Middle frontal gyrus (tissue), 1 donor: ENCODE measurements around the gene TMEM132E.

Source experiments
- DNase-seq: peaks from one replicate; pipeline ENCODE4 v3.0.0-alpha.2; 2015; ENCODE audit warnings: low spot score; ENCODE audit errors: extremely low spot score

Gene TMEM132E

DNA sequence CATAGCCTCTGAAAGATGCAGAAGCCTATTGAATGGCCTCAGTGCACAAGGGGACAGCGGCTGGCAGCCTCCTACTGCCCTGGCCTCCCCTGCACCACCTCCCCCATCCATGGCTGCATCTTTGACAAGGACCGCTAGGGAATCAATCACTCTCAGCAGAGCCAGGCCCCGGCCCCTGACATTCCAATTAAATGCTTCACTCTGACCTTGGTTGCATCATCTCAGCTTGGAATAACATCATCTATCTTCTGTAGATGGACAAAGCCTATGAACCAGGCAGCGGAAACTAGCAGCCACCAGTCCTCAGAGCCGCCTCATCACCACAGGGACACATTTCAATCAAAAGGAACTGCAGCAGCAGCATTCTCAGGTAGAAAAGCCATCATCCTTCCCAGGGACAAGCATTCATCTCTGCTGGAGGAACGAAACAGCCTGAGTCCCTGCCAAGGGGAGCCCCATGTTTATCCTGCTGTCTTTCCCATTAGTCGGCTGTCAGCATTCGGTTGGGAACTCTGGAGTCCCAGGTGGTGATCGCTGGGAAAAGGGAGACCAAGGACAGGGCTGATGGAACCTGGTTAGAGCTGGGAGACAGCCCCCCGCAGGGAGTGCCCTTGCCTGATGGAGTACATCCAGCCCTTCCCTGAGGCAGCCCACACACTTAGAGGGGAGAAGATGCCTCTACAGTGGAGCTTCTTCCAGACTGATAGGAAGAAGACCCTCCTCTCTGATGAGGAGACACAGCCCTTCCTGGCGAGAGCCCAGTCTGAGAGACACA, 11.5 kb upstream of the TMEM132E start:
- DNase-seq, result no peak

DNA sequence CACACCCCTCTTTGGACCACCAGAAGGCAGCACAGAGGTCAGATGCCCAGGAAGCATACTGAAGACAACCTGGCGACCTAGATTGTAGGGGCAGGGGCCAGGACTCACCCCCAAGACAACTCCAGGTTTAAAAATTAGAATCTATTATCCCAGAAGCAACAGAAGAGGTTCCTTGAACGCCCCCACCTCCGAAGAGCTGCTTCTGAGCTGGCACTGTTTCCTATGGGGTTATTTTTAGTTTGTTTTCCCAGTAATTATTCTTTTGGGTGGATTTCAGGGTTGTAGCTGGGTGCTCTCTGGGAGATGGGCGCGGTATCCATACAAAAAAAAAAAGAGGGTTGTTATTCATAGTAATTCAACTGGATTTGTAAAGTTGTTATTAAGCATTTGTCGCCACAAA, 10.4 kb upstream of the TMEM132E start:
- DNase-seq, result no peak

DNA sequence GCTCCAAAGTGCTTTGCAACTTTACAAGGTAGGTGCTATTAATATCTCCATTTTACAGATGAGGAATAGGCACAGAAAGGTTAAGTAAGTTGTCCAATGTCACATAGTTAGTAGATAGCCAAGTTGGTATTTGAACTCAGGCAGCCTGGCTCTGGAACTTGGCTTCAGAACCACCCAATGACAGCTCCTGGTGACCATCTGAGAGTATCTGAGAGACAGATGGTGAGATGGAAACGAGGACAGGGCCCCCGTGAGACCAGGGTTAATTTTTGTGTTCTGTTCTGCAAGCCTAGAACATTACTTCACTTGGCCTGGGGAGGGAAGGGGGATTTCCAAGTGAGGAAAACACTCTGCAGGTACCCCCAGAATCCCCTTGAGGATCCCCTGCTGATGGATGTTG, 9.8 kb upstream of the TMEM132E start:
- no peak for DNase-seq

DNA sequence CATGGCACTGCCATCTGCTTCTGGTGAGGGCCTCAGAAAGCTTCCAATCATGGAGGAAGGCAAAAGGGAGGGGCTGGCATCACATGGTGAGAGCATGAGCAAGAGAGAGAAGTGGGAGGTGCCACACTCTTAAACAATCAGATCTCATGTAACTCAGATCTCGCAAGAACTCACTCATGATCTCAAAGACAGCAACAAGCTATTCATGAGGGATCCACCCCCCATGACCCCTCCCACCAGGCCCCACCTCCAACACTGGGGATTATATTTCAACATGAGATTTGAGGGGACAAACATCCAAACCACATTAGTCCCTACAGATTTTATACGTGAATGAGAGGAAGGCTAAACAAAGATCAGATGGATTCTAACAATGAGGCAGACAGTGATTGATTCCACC, 8.9 kb upstream of the TMEM132E start:
- DNase-seq, result no peak

DNA sequence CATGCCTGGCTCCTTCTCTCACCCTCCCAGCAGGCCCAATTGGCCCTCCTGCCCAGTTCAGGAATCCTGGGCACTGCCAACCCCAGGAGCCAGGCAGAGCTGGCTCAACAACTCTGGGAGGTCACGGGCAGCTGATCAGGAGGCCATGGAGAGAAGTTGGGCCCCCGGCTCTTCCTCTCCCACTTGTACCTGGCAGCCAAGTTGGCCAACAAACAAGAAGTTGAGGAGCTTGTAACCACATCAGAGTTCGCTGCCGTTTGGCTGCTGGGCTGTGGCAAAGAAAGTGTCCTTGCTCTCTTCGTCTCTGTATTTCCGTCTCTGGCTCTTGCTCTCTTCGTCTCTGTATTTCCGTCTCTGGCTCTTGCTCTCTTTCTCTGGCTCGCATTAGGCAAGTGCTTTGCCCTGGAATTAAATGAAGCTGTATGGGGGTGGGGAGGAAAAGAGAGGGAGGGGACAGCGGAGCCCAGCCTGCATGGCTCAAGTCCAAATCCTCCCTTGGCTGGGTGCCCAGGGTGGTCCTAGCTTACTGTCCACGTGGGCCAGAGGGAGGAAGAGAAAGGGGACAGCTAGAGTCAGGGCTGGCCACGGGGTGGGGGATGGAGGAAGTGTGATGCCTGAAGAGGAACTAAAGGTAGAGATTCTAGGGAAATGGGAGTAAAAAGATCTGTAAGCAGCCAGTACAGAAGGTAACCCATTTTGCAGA, 7.8 kb upstream of the TMEM132E start:
- DNase-seq, result no peak

DNA sequence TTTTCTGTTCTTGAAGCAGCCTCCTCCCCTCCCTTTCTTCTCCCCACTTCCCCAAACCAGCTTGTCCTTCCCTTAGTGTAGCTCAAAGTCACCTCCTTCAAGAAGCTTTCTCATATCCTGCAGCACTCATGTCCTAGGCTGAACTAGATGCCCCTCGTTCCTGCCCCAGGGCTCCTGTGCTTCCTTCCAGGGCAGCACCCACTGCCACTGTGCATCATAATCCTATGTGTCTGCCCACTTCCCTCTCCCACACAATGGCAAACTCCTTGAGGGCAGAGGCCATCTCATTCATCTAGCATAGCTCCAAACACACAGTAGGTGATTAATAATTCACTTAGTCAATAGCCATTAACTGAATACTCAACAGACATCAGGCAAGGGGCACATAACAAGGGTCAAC, 6.9 kb upstream of the TMEM132E start:
- no peak for DNase-seq

DNA sequence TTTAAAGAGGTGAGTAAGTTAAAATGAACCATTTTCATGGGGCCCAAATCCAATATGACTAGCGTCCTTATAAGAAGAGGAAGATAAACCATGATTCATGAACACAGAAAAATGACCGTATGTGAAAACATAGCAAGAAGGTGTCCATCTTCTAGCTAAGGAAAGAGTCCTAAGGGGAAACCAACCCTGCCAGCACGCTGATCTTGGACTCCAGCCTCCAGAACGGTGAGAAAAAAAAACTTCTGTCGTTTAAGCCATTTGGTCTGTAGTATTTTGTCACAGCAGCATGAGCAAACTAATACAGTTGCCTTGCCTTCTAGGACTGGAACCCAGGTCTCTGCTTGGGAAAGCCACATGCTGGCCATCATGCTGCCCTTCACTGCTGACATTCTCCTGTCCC, 4.2 kb upstream of the TMEM132E start:
- DNase-seq, result no peak

DNA sequence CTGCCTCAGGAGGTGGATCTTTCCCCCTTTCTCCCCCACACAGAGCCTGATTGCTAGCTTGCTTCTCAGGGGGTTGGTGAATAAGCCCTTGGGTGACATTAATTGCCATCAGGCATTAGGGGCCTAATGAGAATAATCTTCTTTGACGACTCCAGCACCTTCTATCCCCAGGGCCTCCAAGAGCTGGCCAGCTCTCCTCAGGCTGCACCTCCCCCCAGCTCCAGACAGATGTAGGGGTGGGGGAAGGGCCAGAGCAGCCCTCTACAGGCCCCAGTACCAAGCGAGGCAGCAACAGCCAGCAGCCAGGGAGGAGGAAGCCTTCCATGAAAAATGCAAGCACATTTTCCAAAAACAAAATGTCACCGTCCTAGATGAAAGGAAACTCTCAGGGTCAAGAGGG, 1.4 kb upstream of the TMEM132E start:
- DNase-seq, result no peak

DNA sequence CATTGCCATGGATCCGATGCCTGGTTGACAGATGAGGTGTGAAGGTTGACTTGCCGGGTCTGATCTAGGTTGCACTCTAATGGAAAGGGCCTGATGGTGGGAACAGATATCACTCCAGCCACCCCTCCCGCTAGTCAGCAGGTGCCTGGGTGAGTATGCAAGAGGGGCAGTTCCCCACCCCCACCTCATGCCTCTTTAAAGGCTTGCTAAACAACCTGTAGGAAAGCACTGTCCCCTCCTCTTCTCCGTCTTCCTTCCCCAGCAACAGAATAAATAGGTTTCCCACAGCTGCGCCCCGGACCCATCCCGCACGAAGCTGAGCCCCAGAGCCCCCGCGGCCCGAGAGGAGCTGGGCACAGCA, 746 bp upstream of the TMEM132E start:
- no peak for DNase-seq

DNA sequence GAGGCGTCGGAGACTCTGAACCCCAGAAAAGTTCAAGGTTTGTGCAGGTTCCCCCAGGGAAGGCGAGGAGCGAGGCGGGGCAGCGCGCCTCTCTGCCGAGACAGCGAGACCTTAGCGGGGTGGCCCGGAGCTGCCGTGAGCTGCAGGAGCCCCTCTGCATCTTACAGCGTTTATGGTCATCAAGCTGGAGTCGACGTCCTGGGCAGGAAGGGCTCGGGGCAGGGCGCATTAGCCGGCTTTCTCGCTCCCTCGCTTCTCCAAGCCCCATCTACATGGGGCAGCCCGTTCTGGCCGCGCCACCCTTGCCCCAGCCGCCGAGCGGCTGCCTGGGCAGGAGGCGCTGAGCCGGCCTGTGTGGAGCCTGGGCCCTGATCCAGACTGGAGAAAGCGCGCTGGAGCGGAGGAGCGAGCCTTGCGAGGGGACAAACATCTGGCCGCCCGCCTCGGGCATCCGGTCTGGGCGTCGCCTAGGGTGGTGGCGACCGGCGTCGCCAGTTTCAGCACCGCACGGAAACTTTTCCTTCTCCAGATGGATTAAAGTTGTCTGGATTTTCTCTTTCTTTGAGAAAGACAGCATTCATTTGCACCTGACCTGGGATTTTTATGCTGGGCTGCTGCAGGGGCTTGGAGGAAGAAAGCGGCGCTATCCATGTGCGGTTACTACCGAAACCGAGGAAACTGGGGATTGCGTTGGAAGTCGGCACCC, 750 bp downstream of the TMEM132E start:
- no peak for DNase-seq

DNA sequence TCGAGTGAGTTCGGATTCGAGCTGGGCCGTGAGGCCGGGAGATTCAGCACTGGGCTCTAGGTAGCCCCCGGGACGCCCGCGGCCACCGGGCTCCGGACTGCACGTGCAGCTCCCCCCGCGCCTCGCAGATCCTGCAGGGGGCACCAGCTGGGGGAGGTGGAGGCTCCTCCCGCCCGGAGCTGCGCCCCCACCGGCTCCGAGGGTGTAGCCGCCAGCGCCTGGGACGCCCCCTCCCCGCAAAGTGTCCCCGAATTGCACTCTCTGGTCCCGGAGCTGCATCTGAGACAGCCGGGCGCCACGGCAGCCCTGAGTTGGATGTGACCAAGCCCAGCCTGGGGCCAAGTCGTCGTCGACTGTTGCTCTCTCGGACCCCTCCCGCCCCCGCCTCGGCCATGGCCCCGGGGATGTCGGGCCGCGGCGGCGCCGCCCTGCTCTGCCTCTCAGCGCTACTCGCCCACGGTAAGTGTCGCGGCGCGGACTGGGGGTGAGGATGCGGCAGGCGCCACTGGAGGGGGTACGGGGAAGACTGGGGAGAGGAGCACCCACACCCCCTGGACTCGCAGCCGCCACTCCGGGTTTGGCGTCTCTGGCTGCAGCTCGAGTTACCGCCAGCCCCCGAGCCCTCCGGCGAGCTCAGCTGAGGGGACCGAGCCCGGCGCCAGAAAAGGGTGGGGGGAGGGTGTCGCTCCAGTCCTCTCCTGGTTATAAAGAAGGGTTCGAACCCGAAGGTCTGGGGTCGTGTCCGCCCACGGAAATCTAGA, 1.5 kb downstream of the TMEM132E start:
- DNase-seq, result no peak

DNA sequence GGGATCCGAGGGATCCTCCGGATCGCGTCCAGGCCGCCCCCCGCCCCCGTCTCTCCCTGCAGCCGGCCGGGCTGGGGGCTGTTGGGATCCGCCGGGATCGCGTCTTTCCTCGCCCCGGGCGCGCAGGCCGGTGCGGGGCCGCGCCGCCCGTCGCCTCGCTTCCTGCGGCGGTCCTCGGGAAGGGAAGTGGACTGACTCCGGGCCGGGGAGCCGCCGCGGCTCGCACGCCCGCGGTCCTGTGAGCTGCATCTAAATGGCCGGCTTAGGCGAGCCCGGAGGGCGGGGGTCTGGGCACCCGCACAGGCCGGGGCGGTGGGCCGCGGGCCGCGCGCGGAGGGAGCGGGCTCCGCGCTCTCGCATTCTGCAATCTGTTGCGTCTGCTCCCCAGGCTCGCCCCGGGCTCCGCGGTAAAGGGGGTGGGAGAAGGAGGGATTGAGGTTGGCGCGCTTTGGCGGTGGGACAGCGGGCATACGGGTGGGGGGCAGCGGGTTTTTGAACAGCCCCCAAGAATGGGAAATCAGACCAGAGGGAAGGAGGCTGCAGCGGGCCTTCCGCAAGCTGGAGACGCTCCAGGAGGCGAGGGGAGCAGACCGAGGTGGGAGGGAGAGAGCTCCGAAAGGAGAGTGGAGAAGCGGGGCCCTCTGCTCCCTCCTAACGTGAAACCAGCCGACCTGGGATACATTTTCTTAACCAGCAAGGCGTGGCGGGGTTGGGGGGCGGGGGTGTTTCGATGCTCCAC, 2.2 kb downstream of the TMEM132E start:
- DNase-seq, result no peak

DNA sequence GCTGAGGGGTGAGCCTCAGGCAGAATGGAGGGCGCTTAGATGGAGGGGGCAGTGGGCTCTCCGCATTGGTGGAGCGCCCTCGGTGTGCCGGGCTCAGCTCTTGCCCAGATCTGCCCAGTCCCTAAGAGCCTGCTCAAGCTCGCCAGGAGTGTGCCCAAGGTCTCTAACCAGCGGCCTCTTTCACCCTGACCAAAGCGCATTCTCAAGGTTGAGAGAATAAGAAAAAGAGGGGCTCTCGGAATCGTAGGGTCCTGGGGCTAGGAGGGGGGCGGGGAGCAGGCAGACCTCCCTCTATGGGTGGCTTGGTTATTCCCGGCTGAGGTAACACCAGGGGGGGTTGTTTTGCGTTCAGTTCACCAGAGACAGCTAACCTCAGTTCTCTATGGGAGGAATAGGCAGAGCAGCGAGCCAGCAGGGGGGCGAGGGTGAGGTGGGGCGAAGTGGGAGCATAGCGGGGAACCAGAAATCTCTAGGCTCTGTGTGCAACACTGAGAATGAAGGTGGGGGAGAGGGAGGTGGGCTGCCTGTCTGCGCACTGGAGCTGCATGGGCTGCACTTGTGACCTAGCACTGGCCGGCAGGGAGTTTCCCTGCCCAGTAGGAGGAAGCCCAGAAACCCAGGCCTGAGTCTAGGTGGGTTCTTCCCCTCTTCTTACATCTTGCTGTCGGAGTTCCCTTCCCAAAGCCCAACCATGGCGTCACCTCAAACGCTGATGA, 3.0 kb downstream of the TMEM132E start:
- no peak for DNase-seq

DNA sequence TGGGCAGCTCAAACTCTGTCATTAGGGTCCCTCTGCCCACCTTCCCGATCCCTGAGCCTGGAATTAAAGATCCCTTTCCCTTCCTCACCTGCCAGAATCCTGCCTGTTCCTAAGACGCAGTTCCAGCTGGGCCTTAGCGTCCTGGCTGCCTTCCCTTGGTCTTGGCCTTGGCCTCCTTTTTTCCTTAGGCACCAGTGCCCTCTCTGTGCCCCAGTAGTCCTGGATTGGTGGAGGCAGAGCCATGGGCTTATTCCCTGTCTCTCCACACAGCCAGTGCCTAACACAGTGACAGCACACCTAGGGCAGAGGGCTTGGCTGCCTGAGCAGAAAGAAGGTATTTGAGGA, 3.5 kb downstream of the TMEM132E start:
- no peak for DNase-seq

DNA sequence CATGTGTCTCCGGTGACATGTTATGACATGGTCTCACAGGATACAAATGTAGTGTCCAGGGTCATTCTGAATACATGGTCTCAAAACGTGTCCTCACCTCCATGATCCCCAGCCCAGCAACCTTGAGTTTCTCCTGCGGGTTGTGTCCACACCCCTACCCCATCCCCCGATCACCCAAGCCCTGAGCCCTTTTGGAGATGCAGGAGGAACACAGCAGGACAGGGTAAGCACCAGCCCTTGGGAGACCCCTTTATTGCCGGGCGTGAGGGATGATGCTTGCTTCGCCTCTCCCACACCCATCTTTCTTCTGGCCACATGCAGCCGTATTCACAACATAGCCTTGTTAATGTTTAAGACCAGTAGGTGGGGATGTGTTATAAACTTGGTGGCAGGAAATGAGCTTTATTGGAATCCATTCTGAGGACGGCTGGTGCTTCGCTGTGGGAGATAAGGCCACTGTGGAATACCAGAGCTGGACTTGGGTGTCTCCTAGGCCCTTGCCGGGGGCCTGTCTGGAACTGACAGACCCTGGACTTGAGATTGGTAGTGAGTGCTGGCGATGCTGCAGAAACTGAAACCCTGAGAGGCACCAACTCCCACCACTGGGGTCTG, 5.5 kb downstream of the TMEM132E start:
- DNase-seq, result no peak

DNA sequence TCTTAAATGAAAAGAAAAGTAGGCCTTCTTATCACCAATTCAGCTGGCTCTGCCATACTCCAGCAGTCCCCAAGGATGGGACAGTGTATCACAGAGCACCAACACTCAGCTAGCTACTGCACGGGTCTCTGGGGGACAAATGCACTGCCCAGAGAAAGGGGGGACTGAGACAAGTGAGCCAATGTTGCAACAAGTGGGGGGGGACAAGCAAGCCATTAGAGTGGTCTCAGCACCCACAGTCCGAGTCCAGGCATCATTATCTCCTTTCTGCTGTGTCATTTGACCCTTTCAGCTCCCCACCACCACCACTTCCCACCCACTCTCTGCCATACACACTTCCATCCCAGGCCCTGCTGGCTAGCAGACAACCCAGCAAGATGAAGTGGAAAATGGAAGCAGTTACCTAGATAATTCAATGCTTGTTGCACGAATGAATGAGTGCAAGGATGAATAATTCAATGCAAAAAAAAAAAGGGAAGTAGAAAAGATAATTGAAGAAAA, 7.0 kb downstream of the TMEM132E start:
- no peak for DNase-seq

DNA sequence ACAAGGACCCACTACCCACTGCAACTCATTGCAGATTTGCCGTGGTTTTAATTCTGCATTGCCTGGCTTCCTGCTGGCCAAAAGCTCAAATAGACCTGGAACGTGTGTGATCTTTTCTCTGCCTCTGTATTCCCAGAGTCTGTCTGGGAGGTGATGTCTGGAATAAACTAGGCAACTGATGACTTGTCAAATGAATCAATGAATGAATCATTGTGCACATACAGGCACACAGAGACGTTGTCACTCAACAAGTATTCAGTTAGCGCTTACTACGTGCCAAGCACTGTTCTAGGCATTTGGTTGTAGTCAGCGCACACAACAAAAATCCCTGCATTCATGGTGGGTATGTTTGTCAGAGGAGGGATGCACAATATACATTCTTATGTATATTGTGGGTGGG, 8.9 kb downstream of the TMEM132E start:
- no peak for DNase-seq

DNA sequence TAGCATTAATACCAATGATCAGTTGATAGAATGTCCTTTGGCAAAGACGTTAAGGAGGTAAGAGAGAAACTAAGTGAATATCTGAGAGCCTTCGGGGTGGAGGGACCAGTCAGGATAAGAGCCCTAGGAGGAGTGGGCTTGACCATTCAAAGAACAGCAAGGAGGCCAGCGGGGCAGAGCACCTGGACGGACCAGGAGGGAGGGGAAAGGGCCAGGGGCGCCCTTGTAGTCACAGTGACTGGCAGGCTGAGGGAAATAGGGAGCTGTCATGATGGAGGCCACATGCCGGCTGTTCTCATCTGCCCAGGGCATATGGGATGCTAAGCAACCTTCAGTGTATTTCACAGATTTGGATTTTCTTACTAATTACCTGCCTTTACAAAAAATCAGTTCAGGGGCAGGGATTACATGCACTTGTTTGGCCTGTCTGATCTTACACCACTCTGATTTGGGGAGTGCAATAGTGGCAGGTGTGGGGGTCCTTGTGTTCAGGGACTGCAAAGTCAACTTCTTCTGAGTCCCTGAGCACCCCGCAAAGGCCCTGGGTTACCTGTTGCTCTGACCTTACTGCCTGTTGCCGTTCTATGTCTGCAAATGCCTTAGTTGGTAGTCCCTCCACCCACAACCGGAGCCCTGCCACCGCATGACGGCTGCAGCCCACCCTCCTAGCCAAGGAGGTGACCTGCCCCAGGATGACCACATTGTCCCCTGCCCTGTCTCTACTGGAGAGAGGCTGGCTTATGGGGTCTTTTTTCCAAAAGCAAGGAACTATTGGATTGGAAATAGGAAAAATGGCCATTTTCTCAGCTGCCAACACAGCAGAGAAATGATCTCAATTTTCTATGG, 10.0 kb downstream of the TMEM132E start:
- no peak for DNase-seq

DNA sequence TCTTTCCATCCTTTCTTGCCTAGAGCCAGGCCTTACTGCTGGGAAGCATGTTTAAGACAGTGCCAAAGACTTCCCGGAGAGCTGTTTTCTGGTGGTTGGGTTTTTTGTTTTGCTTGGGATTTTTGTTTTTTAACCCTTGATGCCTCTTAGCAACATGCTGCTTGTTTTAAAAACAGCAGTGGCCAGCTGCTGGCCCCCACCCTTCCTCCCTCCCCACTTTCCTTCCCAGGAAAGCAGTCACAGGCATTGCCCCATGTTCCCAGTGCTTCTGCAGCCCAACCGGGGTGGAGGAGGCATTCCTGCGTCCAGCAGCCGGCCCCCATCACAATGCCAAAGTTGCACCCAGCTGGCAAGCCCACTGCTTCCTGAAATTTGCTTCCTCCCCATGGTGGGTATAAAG, 12.6 kb downstream of the TMEM132E start:
- no peak for DNase-seq
